Measurements from ENCODE around the gene CDAN1.

The CDAN1 gene

DNA sequence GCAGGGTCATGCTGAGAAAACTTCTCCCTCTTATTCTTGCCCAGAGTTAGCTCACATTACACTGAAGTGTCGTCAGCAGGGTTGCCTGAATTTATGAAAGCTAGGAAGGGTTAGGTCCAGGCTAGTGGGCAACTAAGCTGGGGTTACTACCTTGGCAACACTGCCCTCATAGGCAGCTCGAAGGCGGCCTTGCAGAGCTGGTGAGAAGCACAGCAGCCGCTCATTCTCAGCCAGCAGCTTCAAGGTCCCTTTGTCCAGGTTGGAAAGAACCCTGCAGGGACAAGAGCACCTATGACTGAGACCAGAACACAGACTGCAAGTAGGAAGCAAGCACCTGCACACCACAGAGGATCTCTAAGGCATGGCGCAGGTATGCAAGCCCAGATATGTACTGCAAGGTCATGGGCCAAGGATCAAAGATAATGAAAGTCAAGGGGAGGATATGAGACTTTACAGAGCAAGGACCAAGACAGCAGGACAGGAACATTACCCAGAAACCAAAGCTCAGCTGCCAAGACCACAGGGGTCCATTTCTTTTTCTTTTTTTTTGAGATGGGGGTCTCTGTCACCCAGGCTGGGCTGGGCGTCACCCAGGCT, 2.8 kb downstream of the CDAN1 start:
- no peak for FAIRE-seq

DNA sequence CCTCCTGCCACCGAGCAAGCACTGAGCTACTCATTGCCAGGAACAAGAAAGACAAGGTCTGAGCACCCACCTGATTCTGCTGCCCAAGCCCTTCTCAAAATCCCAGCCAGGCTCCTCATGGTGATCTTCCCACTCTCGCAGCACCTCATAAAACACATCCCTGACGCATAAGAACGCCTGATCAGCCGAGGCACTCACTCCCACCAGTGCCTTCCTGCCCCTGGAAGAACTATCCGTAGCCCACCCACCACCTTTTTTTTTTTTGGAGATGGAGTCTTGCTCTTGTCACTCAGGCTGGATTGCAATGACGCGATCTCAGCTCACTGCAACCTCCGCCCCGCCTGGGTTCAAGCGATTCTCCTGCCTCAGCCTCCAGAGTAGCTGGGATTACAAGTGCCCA, 3.9 kb downstream of the CDAN1 start:
- no peak for FAIRE-seq
- DNase-seq (ENCODE audit: extremely low spot score, insufficient read length, low read depth), result no peak

More for the DNA sequence above, 2.8 kb downstream of the CDAN1 start:
- no peak for DNase-seq (ENCODE audit: extremely low spot score, insufficient read length, low read depth)

DNA sequence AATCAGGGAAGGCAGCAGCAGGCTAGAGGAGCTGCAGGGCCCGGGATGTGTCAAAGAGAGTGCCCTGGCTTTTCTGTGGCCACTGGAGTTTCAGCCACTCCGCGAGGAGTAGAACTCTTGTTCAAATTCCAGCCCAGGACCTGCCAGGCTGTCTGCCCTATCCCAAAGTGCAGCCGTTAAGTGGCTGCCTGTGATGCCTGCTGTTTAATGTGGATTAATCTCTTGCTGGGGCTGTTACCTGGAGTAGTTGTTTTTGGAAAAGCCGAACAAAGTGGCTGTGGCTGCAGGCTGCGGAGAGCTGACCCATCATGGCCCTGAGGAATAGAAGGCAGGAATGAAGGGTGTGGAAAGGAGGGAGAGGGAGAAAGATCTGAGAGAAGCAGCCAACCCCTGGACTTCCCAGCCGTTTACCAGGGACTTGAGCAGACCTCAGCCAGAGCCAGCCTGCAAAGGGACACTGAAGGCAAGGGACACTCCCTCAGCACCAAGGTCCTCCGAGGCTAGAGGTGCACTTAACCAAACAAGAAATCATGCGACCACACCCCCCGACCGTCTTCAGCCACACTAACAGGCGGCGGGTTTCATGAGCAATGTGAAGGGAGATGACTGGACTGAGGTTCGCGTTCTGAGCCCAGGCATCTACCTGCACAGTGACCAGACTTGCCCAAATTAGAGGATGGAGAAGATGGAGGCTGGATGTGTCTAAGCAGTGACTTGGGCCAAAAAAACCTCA, 4.7 kb downstream of the CDAN1 start:
- no peak for FAIRE-seq
- DNase-seq (ENCODE audit: extremely low spot score, insufficient read length, low read depth), result no peak

DNA sequence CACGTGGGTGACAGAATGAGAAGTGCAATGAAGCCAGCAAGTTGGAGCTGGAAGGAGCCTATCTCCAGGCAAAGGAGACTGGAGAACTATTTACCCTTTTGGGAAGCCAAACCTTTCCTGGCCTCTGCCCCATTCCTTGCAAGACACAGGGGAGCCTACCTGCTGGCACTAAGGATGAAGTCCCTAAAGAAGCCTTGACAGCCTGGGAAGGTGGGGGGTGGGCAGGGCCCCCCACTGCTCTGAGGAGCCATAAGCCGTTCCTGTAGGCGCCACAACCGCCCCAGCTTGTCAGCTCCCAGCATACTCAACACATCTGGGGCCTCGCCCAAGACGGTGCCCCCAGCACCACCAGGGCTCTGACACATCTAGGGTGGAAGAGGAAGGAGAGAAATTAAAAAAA, 5.5 kb downstream of the CDAN1 start:
- no peak for FAIRE-seq
- DNase-seq (ENCODE audit: extremely low spot score, insufficient read length, low read depth), result no peak

DNA sequence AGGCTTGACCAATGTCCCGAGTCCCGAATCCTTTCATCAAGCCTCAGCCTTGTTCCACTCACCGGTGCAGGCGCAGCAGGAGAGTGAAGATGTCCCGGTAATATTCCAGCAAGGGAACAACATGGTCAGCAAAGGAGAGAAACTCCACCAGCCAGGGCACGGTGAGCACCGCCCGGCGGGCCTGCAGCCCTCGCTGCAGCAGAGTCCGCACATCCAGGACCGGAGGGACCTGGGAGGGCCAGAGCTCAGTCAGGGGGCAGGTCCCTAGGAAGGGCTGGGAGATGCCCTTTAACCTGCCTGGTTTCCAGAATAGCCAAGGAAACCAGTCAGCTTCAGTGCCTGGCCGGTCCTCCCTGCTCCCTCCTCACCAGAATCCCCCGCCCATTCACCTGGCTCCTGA, 6.4 kb downstream of the CDAN1 start:
- FAIRE-seq (no peak), DNase-seq (ENCODE audit: extremely low spot score, insufficient read length, low read depth) (no peak)

DNA sequence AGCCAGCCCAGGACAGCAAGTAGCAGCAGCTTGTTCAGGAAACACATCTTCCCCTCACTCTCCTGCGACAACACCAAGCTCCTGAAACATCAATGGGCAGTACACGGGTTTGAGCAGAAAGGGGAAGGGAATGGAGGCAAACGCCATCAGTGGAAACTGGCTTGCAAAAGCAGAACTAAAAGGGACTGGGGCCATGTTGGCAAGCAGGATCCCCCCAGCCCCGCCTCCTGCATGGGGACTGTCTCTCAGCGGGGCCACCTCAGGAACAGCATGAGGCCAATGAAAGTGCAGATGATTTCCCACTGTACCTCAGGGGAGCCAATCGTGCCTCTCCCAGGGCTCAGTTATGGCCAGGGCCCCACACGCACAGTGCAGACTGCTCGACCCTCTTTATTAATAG, 6.8 kb downstream of the CDAN1 start:
- FAIRE-seq, result no peak
- no peak for DNase-seq (ENCODE audit: extremely low spot score, insufficient read length, low read depth)

DNA sequence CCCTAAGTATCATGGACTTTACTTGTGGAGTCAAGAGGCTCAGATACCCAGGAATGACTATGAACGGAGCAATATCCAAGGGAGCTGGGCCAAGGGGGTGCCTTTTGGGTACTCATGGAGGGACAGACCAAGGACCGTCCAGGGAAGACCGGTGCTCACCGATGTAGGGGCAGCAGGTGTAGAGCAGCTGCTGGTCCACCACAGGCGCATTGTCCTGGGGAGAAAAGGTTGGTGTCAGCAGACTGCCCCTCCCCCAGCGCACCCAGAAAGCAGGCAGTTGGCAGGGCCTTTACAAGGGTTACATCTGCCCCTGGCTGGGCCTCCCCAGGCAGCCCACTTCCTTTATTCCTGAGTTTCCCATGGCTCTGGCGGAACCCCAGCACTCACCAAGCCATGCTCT, 7.5 kb downstream of the CDAN1 start:
- no peak for FAIRE-seq
- DNase-seq (ENCODE audit: extremely low spot score, insufficient read length, low read depth), result no peak

DNA sequence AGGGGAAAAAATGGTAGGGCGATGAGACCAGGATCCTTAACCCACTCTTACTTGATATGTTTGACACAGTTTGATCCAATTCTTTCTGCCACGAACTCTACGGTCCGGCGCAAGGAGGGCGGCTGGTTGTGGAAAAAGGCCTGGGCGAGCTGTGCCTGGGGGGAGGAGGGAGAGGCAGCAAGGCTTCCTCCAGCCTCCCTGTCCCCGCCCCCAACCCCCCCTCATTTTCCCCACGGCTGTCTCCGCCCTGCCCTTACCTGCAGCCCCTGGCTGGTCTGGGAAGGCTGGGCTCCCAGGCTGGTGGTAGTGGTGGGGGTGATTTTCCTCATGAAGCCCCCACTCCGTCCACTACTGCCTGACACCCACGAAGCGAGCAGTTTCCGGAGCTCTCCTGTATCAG, 8.0 kb downstream of the CDAN1 start:
- no peak for DNase-seq (ENCODE audit: extremely low spot score, insufficient read length, low read depth)
- FAIRE-seq, result no peak

DNA sequence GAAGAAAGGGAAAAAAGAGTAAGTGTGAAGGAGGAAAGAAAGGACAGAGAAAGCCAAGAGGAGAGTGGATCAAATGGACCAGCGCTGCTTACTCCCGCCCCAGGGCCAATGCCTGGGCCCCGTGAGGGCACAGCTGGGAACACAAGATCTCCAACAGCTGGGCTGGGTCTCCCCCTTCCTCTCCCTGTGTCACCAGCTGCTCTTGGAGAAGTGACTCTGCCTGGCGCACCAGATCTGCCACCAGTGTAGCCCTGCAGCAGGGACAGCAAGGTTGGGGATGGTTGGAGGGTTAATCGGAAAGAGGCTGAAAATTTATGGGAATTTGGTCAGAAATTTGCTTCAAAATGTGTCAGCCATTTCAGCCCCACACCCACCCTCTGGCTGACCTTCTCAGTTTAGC, 8.4 kb downstream of the CDAN1 start:
- no peak for FAIRE-seq
- no peak for DNase-seq (ENCODE audit: extremely low spot score, insufficient read length, low read depth)

DNA sequence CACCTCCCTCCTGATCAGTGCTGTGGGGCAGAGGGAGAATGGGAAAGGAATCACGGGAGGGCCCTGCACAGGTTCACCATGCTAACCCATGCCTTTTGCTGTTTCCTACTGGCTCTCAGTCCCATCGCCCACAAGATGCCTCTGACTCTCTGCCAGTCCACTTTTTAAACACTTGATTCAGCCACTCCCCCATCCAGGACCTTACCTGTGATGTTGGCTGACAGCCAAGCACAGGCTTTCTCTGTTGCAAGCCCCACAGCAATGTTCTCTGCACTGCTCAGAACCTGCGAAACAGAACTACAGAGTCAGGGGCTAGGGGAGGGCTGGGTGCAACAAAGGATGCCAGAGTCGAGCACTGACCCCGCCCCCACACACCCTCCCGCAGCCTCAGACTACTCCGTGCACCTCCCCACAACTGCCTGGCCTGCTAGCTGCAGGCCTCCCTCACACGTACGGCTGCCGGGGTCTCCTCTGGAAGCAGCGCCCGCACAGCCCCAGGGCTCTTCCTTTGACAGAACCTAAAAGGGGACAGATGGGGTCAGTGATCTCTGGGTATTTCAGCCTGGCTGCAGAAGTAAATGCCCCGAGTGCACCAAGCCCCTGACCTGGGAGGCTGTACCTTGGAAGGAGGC, 9.1 kb downstream of the CDAN1 start:
- DNase-seq (ENCODE audit: extremely low spot score, insufficient read length, low read depth), result no peak
- no peak for FAIRE-seq

DNA sequence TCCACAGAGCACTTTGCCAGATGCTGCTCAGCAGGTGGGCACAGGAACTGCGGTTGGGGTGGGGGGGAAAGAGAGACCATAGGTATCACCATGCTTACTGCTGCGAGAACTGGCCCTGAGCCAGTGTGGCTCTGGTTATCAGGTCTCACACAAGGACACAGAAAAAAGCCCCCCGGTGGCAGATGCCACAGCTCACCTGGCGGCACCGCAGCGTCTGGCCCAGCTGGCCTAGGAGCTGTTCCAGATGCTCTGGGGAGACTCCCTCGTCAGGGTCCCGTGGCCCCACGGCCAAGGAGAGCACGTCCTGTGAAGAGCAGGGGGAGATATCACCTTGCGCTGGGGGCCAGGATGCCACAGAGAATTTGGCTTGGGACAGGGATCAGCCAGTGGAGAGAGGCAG, 10.8 kb downstream of the CDAN1 start:
- FAIRE-seq, result no peak

DNA sequence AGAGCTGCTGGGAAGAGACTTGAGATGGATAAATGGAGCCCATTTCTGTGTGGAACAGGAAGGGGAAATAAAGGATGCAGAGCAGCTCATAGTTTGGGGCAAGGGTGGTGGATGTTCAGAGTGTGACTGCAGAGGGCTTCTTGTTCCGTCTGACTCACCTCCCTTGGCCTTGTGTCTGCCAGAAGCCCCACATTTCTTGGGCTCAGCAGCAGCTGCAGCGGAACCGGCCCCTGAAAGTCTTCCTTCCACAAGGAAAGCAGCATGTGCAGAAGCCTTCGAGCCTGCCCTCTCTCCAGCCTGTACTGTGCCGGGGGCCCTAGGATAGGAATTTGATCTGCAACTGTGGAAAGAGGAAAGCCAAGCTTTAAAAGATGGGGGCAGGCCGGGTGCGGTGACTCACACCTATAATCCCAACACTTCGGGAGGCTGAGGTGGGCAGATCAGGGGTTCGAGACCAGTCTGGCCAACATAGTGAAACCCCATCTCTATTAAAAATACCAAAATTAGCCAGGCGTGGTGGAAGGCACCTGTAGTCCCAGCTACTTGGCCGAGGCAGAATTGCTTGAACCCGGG, 11.5 kb downstream of the CDAN1 start:
- FAIRE-seq, result no peak
- no peak for DNase-seq (ENCODE audit: extremely low spot score, insufficient read length, low read depth)

More for the DNA sequence above, 10.8 kb downstream of the CDAN1 start:
- DNase-seq (ENCODE audit: extremely low spot score, insufficient read length, low read depth), result no peak

DNA sequence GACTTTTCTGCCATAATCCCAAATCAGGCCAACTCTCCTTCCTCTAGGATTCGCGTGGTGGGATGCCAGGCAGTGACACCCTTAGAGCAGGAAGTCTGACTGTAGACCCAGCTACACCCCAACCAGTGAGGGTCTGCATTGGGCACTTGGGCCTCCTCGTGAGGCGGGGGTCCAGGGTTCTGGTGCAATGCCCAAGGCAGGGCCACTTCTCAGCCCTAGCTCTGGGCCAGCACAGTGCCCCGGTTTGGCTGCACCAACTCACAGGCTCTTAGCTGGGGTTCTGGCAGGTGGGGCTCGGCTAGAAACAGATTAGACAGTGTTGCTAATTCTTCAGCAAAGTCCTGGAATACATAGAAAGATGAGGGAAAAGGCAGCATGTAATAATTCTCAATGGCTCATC, 12.7 kb downstream of the CDAN1 start:
- FAIRE-seq (no peak), DNase-seq (ENCODE audit: extremely low spot score, insufficient read length, low read depth) (no peak)

DNA sequence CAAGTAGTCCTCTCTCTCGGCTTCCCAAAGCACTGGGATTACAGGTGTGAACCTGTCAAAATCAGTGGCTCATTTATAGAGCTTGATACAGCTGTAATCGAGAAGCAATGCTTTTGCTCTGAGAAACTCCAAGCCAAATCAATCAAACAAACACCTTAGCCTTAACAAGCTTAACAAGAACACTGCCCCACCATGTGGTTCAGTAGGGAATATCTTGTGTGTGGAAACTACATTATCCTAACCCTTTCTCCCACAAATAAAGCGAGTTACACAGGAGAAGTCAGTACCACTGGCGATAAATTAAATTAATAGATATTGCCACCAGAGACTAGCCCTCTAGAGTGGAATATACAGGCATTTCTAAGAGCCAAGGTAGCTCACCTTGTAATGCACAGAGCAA, 13.9 kb downstream of the CDAN1 start:
- FAIRE-seq (no peak), DNase-seq (ENCODE audit: extremely low spot score, insufficient read length, low read depth) (no peak)

DNA sequence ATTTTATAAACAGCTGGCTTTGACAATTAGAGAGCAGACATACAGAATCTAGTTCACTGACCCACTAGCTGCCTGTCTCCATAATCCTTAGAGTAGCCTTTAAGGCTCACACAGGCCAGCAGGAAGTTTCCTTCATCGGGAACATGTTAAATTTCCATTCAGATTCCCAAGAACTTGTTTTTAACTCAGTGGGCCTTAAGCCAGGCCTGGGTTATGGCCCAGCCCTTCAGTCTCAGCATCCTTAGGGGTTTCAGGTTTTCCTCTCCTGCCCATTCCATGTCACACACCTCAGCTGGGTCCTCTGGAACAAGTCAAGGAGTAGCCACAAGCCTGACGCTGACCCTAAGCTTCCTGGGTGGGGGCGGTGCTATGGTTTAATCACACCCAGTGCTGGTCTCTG, 15.0 kb downstream of the CDAN1 start:
- DNase-seq (ENCODE audit: extremely low spot score, insufficient read length, low read depth), result no peak
- no peak for FAIRE-seq

DNA sequence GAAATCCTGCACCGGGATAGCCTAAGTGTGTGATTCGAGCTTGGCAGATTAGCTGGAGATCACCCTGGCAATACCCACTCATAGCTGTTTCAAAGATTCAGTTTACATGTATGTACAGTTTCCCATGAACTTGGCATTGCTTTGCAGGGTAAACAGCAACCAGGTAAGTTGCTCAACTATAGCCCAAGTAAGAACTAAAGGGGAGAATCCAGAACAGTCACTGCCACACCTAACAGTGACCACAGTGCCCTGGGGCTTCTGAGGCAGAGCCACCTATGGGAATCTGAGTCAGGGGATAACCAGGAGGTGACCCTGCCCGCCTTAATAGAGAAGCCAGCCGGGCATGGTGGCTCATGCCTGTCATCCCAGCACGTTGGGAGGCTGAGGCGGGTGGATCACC, 15.9 kb downstream of the CDAN1 start:
- FAIRE-seq (no peak), DNase-seq (ENCODE audit: extremely low spot score, insufficient read length, low read depth) (no peak)

DNA sequence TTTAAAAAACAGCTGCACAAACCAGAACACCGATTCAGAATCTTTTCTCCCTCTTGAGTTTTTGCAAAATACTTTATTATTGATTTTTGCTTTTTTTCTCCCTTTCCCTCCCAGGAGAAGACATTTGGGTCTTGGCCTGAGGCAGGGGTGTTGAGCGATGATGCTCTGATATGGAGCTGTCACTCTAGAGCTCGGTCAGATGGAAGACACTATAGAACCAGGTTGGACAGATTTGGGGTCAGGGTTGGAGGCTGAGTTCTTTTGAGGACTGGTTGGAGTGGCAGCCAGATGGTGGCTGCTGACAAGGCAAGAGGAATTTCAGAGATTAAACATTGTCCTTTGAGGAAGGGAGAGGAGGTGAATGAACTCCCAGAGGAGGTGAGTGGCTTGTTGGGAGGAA, 16.9 kb downstream of the CDAN1 start:
- DNase-seq (ENCODE audit: extremely low spot score, insufficient read length, low read depth), result no peak
- no peak for FAIRE-seq

DNA sequence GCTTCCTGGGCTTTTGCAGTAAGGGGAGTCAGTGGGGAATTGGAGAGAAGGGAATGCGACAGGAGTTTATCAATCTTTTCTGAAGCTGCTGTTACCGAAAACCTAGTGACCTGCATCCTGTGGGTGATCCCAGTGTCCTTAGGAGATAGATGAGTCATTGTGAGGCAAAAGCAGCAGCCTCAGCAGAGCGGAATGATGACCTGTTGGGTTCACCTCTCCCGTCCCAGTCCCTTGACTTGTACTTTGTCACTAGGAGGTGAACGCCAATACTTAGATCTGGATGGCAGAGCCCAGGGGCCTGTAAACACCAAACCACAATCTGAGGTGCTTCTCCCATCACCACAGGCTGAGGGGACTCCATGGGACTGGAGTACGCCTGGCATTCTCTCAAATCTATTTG, 17.9 kb downstream of the CDAN1 start:
- DNase-seq (ENCODE audit: extremely low spot score, insufficient read length, low read depth), result no peak
- FAIRE-seq, result no peak

DNA sequence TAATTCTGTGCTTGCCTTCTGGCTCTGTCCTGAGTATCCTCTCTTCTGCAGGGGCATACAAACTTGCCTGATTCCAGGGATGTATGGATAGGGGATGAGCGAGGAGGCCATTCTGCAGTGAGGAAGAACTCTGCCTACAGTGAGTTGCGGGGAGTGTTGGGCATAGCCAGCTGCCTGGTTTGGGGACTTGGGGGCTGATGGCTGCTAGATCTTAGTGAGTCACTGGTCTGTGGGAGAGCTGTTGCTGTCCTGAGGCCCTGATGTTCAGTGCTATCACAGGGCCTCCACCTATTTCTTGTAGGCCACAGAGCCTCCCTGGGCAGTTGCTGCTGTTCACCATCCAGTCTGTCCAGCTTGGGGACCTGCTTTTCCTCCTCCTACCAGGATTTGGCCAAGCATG, 20.3 kb downstream of the CDAN1 start:
- FAIRE-seq, result no peak
- DNase-seq (ENCODE audit: extremely low spot score, insufficient read length, low read depth), result no peak

DNA sequence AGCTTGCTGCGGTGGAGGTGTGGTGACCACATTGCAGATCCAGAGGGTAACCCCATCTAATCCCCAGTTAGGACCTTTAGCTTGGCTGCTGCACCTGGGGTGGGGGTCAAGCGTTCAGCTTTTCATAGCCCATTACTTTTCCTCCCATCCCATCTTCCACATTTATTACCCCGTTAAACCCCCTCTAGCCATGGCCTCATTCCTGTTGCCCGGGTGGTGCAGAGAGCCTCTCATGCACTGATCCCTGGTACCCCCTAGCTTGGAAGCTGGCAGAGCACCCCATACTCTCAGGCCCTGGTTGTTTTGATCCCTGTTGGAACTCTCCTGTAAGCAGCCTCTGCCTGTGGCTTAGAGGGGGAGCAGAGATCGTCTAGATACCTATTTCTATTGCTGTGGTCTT, 20.8 kb downstream of the CDAN1 start:
- no peak for FAIRE-seq
- no peak for DNase-seq (ENCODE audit: extremely low spot score, insufficient read length, low read depth)

DNA sequence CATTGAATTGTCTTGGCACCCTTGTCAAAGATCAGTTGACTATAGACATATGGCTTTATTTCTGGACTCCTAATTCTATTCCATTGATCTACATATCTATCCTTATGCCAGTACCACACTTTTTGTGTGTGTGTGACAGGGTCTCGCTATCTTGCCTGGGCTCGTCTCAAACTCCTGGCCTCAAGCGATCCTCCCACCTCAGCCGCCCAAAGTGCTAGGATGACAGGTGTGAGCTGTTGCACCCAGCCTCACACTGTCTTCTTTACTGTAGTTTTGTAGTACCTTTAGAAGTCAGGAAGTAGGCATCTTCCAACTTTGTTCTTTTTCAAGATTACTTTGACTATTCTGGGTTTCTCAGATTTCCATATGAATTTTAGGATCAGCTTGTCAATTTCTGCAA, 24.3 kb downstream of the CDAN1 start:
- no peak for FAIRE-seq
- DNase-seq (ENCODE audit: extremely low spot score, insufficient read length, low read depth), result no peak

All from GM18507 (cell line).